Hematopoietic multipotent progenitor cell treated with erythropoietin and hydrocortisone succinate and interleukin-3 and kit ligand, for 4 days (in vitro differentiated cells): ENCODE data around the gene OR8K5.
"Not testable (repeated sequence)": the region's sequence is repeated elsewhere in the genome, so short reads cannot be mapped to it uniquely, and the experiment has no call there.

ENCODE experiments used
- DNase-seq: peaks from one replicate; pipeline ENCODE4 v3.0.0-alpha.2; 2015

Gene OR8K5

DNA sequence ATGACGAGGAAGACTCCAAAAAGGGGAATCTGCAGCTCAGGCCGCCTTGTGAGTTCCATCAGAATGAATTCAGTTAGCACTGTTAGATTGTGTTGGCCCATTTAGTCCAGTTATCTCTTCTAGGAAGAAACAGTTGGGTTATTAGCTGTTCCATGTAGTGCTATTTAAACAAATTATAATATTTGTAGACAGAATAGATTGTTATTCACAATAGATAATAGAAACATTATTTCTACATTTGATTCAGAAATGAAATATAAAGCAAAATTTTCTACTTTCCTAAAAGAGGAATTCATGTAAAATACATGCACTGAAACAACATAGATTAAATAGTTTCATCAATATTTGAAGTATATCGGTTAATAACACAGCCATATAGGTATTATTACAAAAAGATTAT, at the start of gene OR8K5:
Gene OR8K5 (minus strand): TSS at position 101 of the 400 bp plus-strand sequence. CDS start 0 bp downstream, at position 101.
- DNase-seq = no peak

- DNase-seq = no peak
Measured at GRCh38 chr11:56207790-56208189, 47.7 kb upstream of the OR8K5 start.

DNA sequence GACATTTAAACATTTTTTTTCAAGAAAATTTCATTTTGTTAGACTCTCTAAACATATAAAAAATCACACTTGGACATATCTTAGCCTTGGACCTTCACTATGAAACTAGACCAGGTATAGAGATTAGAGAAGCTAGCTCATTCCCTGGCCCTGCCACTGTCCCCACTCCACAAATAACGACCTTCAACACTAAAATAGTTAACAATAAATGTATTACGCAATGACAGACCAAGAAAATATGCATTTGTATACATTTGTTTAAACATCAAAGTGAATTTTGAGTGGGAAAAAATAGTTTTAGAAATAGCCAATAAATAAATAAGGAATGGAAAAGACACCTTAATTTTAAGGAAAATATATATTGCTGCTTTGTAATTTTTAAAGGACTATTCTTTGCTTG, 37.2 kb upstream of the OR8K5 start:
- no peak for DNase-seq

DNA sequence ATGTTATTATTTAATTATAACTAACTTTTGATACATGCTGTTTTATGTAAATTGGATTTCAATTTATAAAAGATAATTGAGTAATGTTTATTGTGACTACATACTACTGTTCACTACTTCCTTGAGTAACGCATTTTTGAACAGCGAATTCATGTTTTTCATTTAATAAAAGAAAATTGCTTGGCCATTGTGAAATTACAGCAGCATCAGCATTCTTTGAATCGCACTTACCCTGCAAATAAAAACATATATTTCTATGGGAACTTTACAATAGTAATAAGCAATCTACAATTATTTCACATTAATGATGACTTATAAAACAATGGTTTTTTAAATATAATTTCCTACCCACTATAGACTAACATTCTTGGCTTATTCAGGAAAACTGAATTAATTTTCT, 36.6 kb upstream of the OR8K5 start:
- DNase-seq = no peak

DNA sequence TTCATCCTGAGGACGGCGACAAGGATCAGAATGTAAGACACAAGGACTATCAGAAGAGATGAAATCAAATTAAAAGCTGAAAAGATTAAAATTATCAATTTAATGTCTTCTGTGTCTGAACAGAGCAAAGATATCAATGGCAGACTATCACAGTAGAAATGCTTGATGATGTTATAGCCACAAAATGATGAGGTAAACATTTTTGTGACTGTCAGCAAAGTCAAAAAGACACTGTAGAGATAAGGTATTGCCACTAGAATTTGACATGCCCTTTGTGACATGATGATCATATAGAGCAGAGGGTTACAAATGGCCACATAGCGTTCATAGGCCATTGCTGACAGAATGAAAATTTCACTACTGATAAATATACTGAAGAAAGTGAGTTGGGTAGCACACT, 28.5 kb upstream of the OR8K5 start:
- no peak for DNase-seq

DNA sequence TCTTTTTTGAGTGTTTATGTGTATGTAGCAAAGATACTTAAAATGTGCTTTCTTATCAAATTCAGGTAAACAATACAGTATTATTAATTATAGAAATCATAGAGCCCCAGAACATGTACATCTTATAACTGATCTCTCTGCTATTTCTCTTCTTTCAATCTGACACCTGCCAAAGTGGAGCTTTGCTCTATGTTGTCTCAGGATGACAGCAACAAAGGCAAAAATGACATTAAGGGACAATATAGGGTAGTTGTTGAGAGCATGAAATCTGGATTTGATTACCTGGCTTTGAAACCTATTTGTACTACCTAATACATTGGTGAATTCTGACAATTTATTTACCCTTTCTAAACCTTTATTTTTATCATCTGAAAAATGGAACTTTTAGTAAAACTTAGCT, 23.3 kb upstream of the OR8K5 start:
- no peak for DNase-seq

GRCh38 chr11:56176318-56176717, 16.2 kb upstream of the OR8K5 start, which contains the start of gene OR5J2:
TSS of gene OR5J2 (plus strand) at chr11:56176618. CDS start at chr11:56176618, 0 bp downstream.
- DNase-seq = no peak

DNA sequence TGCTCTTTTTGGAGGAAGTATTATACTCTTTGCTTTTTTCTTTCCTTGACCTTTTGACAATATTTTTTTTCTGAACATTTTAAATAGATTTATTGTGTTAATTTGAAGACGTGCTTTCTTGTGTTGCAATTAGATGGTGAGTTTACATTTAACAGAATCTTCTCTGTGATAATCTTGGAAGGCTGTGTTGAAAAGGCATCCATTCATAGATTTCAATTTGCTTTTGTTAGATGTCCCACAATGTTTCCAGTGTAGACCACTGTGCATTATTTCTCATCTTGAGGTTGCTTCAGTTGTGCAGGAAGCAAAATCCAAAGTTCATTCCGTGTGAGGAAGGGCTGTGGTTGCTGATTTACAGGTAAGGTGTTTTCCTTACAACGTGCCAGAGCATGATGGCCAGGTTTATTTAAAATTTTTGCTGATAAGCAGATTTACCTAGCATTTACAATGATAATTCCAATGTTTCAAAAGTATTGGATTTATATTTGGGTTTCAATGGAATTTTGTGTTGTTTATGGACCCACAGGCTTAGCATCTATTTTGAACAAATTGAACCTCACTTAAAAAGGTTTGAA, 12.2 kb upstream of the OR8K5 start:
- DNase-seq = no peak

DNA sequence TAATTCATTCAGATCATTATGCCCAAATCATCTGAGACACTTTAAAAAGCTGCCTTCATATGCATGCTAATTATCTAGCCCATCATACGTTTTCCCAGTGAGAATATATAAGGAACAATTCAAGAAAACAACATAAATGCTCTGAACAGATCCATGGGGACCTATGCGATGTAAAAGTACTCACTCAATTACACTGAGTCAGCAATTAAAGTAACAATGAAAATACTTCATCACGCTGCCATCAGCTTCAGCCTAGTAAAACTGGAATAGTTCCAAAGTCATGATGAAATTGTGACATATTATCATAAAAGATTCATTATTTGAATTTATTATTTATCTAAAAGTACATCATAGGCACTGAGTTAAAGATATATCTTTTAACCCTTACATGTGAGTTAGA, 3.7 kb upstream of the OR8K5 start:
- DNase-seq = no peak

- DNase-seq = no peak
Measured at GRCh38 chr11:56152333-56152732, 7.8 kb downstream of the OR8K5 start.

- DNase-seq = no peak
Measured at GRCh38 chr11:56151376-56151775, 8.7 kb downstream of the OR8K5 start.

DNA sequence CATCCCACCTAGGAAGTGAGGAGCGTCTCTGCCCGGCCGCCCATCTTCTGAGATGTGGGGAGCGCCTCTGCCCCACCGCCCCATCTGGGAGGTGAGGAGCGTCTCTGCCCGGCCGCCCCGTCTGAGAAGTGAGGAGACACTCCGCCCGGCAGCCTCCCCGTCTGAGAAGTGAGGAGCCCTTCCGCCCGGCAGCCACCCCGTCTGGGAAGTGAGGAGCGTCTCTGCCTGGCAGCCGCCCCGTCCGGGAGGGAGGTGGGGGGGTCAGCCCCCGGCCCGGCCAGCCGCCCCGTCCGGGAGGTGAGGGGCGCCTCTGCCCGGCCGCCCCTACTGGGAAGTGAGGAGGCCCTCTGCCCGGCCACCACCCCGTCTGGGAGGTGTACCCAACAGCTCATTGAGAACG, 16.4 kb downstream of the OR8K5 start:
- not testable (repeated sequence) for DNase-seq

- DNase-seq = no peak
Measured at GRCh38 chr11:56140151-56140661, 19.9 kb downstream of the OR8K5 start, which contains the start of gene OR8J3. TSS of gene OR8J3 (minus strand) at chr11:56140201. CDS start at chr11:56137718, 2,483 bp downstream.

DNA sequence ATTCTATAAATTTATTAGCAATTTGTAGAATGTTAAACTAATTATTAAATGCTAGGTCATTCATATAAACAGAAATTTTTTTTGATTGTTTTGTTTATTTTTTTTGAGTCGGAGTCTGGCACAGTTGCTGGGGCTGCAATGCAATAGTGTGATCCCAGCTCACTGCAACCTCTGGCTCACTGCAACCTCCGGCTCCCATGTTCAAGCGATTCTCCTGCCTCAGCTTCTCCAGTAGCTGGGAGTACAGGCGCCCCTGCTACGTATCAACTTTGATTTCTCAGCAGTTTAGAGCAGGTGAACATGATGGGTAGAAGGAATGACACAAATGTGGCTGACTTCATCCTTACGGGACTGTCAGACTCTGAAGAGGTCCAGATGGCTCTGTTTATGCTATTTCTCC, 38.0 kb downstream of the OR8K5 start, which contains the start of gene OR8H3:
Gene OR8H3 (plus strand): TSS at position 301 of the 400 bp plus-strand sequence. CDS start 0 bp downstream, at position 301.
- no peak for DNase-seq
